GM19099 (cell line): ENCODE results near the gene TBX1.

Experiments used
- POLR2A ChIP-seq: IDR thresholded peaks from 3 replicates; pipeline ENCODE4 v1.6.1; 2011; ENCODE audit warnings: low read depth; ENCODE audit not compliant: insufficient read length; ENCODE audit errors: extremely low read depth

TBX1 gene

GRCh38 chr22:19808873-19809478 is 48.4 kb downstream of the TBX1 start:
- TF ChIP-seq POLR2A, result no peak

- no peak for TF ChIP-seq POLR2A
These were observed 49.2 kb downstream of the TBX1 start for GRCh38 chr22:19809741-19810140.

GRCh38 chr22:19810381-19811201 is 50.0 kb downstream of the TBX1 start:
- TF ChIP-seq POLR2A, result no peak

GRCh38 chr22:19811211-19811621 is 50.6 kb downstream of the TBX1 start:
- TF ChIP-seq POLR2A, result no peak

GRCh38 chr22:19811811-19812771 is 51.5 kb downstream of the TBX1 start:
- no peak for TF ChIP-seq POLR2A

- TF ChIP-seq POLR2A, result no peak
These were observed 52.3 kb downstream of the TBX1 start for GRCh38 chr22:19812910-19813309.

- no peak for TF ChIP-seq POLR2A
These were observed 53.9 kb downstream of the TBX1 start for GRCh38 chr22:19814428-19814827.

- TF ChIP-seq POLR2A, result no peak
These were observed 54.7 kb downstream of the TBX1 start for GRCh38 chr22:19815093-19815822.

GRCh38 chr22:19815823-19816290 is 55.3 kb downstream of the TBX1 start:
- no peak for TF ChIP-seq POLR2A

- TF ChIP-seq POLR2A, result no peak
These were observed 56.0 kb downstream of the TBX1 start for GRCh38 chr22:19816372-19817119.
